Non-pigmented ciliary epithelial cell (primary cell): Measurements from ENCODE around the gene SLC13A3.

Source experiments
- DNase-seq: peaks from one replicate; pipeline ENCODE4 v3.0.0-alpha.2; 2010; ENCODE audit warnings: low read depth

SLC13A3 gene

DNA sequence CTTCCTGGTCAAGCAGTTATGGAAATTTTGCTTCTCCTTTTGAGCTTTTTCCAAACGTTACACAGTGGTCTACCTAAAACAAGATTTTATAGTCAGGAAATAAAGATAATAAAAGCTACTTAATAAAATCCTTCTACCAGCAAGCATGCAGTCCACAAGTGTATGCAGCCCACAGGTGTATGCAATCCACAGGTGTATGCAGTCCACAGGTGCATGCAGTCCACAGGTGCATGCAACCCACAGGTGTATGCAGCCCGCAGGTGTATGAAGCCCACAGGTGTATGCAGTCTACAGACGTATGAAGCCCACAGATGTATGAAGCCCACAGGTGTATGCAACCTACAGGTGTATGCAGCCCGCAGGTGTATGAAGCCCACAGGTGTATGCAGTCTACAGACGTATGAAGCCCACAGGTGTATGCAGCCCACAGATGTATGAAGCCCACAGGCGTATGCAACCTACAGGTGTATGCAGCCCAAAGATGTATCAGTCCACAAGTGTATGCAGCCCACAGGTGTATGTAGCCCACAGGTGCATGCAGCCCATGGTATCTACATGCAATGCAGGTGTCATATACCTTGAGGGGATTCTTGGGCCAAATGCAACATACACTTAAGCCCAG, 74.4 kb downstream of the SLC13A3 start:
- no peak for DNase-seq

DNA sequence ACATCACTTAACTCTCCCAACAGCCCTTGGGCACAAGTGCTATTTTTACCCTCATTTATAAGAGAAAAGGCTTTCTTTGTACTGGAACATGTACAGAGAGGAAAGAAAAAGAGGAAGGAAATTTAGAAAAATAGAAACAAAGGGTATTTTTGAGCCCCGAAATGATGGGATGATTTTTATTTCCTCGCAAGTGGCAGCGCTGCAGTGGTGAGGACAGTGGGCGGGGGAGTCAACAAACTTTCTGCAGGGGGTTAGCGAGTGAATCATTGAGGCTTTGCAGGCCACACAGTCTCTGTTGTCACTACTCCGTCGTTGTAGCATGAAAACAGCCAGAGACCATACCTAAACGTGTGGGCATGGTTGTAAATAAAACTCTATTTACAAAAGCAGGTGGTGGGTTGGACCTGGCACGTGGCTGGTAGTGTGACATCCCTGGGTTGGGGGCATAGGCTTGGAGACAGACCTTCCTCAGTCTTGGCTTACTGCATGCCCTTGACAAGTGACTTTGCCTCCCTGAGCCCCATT, 75.3 kb downstream of the SLC13A3 start:
- no peak for DNase-seq

DNA sequence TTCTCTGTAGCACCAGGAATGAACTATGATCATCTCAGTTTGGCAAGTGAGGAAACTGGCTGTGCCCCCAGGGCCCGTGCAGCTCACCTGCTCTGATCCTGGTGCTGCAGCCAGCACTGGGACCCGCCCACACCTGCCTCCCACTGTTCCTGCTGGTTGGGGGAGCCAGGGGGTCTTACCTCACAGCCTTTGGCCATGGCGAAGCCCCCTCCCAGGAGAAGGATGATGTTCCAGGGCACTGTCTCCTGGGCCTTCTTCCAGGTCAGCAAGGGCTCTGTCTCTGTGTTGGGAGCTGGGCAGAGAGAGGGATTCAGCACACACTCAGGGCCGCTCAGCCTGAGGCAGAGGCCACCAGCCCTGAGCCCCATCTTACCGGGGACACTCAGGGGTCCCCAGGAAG, 75.9 kb downstream of the SLC13A3 start:
- no peak for DNase-seq

DNA sequence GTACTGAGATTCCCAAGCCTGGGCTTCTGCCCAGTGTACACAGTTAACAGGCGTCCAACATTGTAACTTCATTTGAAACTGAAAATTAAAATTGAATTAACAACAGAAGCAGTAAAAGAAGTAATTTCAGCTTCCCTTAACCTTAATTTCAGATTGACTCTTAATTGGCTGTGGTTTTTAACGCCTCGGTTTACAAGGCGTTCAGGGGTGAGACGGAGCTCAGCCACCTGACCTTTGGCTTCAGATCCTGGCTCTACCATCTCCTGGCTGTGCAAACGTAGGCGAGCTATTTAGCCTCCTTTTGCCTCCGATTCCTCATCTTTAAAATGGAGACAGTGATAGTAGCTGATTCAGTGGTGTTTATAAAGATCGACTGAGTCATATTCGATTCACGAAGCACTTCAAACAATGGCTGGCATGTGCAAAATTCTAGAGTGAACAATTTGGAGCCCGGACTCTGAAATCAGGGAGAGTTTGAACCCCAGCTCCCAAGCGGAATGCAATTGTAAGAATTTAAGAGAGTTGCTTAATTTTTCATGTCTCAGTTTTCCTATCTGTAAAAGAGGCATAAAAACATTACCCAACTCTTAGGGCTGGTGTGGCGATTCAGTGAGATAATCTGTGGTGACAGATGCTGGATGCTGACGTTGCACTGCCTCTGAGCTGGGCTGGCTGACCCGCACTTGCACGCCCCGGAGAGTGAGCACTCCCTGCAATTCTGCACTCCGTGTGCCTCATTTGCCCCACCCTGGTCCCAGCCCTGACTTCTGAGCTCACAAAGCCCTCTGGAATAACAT, 77.3 kb downstream of the SLC13A3 start:
- no peak for DNase-seq

- no peak for DNase-seq
Observed at GRCh38 chr20:46573234-46573633, 78.0 kb downstream of the SLC13A3 start.

DNA sequence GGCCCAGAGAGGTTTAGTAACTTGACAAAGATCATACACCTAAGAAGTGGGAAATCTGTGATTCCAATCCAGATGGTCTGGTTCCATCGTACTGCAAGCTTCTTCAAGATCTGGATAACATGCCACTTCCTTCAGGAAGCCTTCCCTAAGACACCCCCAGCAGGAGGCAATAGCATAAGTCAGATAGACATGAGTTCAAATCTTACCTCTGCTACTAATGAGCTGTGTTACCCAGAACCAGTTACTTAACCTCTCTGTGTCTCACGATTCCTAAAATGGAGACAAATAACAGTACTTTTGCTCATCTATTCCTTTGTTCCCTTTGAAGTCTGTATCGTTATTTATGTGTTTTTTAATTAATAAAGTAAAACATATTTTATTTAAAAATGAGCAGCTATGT, 78.5 kb downstream of the SLC13A3 start:
- DNase-seq: no peak

DNA sequence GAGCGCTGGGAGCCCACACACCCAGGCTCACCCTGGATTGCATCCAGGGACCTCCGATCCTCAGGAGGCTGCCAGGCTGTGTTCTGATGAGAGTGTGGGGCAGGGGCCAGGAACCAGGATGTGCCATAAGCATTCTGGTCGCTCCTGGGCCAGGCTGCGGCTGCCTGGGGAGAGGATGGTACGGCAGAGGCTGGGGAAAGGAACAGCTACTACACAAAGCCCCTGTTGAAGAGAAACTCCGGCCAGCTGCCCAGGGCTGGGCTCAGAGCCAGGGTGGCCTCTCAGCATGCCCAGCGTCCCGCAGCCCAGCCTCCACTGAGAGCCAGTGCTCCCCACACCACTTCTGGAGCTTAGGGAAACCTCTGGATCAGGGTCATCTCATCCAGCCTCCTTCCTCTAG, 79.1 kb downstream of the SLC13A3 start:
- no peak for DNase-seq

GRCh38 chr20:46571418-46571817, 79.8 kb downstream of the SLC13A3 start:
- no peak for DNase-seq

GRCh38 chr20:46570956-46571355, 80.3 kb downstream of the SLC13A3 start:
- DNase-seq: no peak

- no peak for DNase-seq
Observed at GRCh38 chr20:46569961-46570360, 81.3 kb downstream of the SLC13A3 start.

GRCh38 chr20:46568570-46569129, 82.6 kb downstream of the SLC13A3 start:
- no peak for DNase-seq

- no peak for DNase-seq
Observed at GRCh38 chr20:46566125-46566524, 85.1 kb downstream of the SLC13A3 start.

- DNase-seq: no peak
Observed at GRCh38 chr20:46564241-46564957, 86.9 kb downstream of the SLC13A3 start.

- no peak for DNase-seq
Observed at GRCh38 chr20:46563860-46564221, 87.4 kb downstream of the SLC13A3 start.

DNA sequence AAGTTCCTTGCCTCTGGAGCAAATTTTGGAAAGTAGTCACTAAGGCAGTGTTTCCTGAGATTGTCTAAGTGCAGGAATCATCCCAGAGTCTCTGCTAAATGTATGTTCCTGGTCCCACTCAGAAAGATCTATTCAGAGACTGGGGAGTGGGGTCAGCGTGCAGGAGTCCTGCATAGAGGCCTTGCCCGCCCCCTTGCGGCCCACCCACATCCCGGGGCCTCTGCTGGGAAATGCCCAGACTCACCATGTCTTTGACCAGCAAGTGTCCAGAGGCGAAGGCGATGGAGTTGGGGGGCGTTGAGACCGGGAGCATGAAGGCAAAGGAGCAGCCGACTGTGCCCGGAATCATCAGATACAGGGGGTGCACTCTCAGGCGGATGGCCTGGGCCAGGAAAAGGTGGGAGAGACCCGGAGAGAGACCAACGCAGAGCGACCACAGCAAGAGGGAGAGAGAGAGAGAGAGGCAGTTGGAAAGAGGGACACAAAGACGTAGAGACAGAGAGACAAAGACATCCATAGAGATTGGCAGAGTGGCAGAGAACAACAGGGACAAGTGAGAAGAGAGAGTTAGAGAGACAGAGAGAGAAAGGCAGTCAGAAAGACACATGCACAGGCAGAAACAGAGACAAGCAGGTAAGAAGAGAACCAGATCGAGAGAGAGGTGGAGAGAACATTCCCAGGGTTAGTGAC, 87.9 kb downstream of the SLC13A3 start:
- no peak for DNase-seq

DNA sequence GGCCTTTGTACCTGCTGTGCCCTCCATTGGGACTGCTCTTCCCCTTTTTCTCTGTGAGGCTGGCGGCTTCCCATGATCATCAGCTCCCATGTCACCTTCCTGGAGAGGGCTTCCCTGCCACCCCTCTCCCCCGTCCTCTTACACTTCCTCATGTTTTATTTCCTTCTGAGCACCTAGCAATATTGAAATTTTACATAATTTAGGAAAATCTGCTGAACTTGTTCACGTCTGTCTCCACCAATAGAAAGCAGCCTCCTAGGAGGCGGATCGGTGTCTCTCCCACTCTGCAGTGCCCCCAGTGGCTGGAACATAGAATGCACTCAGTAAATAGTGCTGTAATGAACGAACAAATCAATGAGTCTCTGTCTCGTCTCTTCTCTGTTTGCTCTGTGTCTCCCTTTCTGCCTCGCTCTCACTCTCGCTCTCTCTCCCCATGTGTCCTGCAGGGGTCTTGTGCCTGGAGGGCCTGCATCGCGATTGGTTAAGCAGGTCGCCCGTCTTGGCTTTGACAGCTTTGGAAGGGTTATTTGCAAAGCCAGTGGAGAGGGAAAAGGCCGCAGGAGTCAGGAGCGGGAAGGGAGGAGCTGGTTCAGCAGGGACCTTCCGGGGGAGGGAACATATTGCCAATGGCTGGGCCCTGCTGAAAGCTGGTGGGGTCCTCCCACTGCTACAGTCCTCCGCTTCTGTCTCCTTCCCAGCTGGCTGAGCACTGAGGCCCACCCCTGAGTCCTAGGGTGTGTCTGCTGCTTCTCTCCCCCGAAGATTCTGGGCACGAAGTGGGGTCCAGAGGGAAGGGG, 88.7 kb downstream of the SLC13A3 start:
- DNase-seq: peak; percentile 30

GRCh38 chr20:46562009-46562372, 89.3 kb downstream of the SLC13A3 start:
- no peak for DNase-seq

DNA sequence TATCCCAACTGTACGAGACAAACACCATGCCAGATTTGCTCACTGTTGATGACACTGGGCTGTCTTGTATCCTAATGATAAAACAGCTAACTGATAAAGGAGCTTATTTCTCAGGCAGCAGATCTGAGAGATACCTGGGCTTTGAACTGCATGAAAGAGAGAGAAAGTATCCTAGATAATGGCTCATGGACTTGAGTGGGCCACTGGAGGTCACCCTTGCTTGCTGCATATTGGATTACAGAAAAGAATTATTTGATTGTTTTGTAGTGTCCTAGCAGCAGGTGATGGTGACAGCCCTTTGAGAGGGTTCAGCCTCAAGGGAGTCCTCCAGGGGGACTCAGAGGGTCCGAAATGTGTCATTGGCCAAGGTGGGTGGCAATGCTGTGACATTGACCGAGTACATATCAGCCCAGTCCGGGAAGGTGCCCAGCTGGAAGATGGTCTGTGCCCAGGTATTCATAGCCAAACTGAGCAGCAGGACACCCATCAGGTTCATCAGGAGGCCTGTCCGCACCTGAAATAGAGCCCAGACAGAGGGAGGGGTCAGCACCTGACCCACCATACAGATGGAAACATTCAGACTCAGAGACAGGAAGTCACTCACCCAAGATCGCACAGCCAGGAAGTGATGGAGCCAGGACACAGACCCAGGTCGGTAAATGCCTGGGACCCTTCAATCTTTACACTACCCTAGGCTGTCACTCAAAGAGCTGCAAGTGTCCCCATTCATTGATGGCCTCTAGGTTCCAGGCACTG, 91.4 kb downstream of the SLC13A3 start:
- DNase-seq: no peak

- no peak for DNase-seq
Observed at GRCh38 chr20:46559001-46559400, 92.3 kb downstream of the SLC13A3 start.

DNA sequence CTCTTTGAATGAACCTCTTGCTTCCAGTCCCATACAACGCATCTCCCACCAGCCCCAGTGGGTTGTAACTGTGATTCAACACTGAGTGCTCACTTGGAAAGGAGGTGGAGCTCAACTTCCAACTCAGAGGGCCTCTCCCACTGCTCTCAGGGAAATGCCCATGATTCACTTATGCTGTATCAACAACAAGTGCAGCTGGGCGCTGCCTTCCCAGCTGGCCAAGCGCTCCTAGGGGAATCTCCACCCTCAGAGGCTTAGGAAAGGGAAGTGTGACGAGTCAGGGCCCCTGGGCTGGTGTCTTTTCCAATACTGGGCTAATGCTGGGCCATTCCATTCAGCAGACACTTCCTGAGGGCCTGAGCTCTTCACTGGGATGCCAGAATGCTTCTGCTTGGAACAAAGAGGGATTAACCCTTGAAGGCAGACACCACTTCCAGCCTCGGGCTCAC, 92.7 kb downstream of the SLC13A3 start:
- peak; percentile 74 for DNase-seq
